ENCODE measurements around the gene SLC39A10. TPM values are rescaled to one million over a fixed set of nuclear protein-coding genes. Genes with fewer than 3 reads are reported as not detected.
"Not testable (repeated sequence)": the region's sequence is repeated elsewhere in the genome, so short reads cannot be mapped to it uniquely, and the experiment has no call there.

SLC39A10 gene
- total RNA-seq, 3 donors from 2014 or later: 15.3 to 22.6 (median 18.6) TPM

GRCh38 chr2:195659982-195660890, 3.2 kb downstream of the SLC39A10 start:
- H3K9me3 ChIP-seq: no peaks in the 10 kb centered on the region
- no peaks in the 10 kb centered on the region for H3K36me3 ChIP-seq (ENCODE audit: low read depth)
- peaks cover 36% of the 10 kb centered on the region for H3K4me1 ChIP-seq (ENCODE audit: low read depth)
- intact Hi-C loops (cut with DNase I, micrococcal nuclease): loop anchor here in 1 of 2 donors (2.0 to 5.0 kb wide), 3 partner anchors 83 to 407 kb away; partner anchors contain the start of gene DNAH7
- no peak overlapping the region for H3K4me3 ChIP-seq
- peak; percentile 58 for TF ChIP-seq CTCF (IDR thresholded peaks at IDR 0.05)
- ATAC-seq (no peak), DNase-seq (peak in 2 of 3 donors; percentile 50 to 98)

- Histone ChIP-seq H3K9me3 (no peaks in the 10 kb centered on the region), H3K4me1 (ENCODE audit: low read depth) (peaks cover 31% of the 10 kb centered on the region), H3K4me3 (no peak overlapping the region), H3K36me3 (ENCODE audit: low read depth) (no peaks in the 10 kb centered on the region)
- DNase-seq (no peak), ATAC-seq (no peak)
- intact Hi-C loops (cut with DNase I, micrococcal nuclease): loop anchor here in 1 of 2 donors (5.0 kb wide), 1 partner anchor 405 kb away; the partner anchor contains the start of gene DNAH7
- TF ChIP-seq CTCF (IDR thresholded peaks at IDR 0.05): no peak
Observed at GRCh38 chr2:195662138-195662537, 5.1 kb downstream of the SLC39A10 start.

GRCh38 chr2:195663007-195663406, 6.0 kb downstream of the SLC39A10 start:
- TF ChIP-seq CTCF (IDR thresholded peaks at IDR 0.05): no peak
- Histone ChIP-seq H3K9me3 (no peaks in the 10 kb centered on the region), H3K4me3 (no peak overlapping the region), H3K4me1 (ENCODE audit: low read depth) (peaks cover 39% of the 10 kb centered on the region), H3K36me3 (ENCODE audit: low read depth) (no peaks in the 10 kb centered on the region)
- intact Hi-C loops (cut with DNase I, micrococcal nuclease): loop anchor here in 1 of 2 donors (5.0 kb wide), 1 partner anchor 404 kb away; the partner anchor contains the start of gene DNAH7
- peak; percentile 74 for ATAC-seq
- DNase-seq: no peak

DNA sequence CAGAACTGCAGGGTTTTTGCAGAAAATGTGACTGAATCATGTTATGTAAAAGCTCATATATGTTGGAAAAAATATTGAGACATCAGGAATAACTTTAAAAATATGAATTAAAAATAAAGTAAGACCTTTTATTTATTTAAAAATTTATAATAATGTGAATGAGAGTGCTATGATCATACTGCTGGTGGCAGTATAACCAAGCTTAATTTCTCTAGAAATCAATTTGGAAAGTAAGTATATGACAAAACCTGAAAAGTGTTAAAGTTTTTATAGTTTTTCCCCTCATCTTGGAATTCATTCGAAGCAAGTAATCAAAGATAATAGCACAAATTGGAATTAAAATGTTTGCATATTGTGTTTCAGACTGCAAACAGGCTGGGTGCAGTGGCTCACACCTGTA, 7.5 kb downstream of the SLC39A10 start:
- DNase-seq (no peak), ATAC-seq (no peak)
- Histone ChIP-seq H3K4me3 (no peak overlapping the region), H3K9me3 (no peaks in the 10 kb centered on the region), H3K36me3 (ENCODE audit: low read depth) (no peaks in the 10 kb centered on the region), H3K4me1 (ENCODE audit: low read depth) (peaks cover 29% of the 10 kb centered on the region)
- TF ChIP-seq CTCF (IDR thresholded peaks at IDR 0.05): no peak
- intact Hi-C loops (cut with DNase I, micrococcal nuclease): loop anchor here in 1 of 2 donors (5.0 kb wide), 1 partner anchor 403 kb away; the partner anchor contains the start of gene DNAH7

DNA sequence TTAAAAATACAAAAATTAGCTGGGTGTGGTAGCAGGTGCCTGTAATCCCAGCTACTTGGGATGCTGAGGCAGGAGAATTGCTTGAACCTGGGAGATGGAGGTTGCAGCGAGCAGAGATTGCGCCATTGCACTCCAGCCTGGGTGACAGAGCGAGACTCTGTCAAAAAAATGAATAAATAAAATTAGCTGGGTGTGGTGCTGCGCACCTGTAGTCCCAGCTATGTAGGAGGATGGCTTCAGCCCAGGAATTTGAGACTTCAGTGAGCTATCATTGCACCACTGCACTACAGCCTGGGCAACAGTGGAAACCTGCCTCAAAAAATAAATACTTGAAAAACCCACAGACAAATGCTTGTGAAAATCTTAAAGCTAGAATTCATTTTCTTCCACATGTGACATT, 8.1 kb downstream of the SLC39A10 start:
- ATAC-seq; intact Hi-C loops (cut with DNase I, micrococcal nuclease): not testable (repeated sequence)

GRCh38 chr2:195666113-195666712, 9.2 kb downstream of the SLC39A10 start:
- ATAC-seq: no peak
- Histone ChIP-seq H3K4me3 (no peak overlapping the region), H3K36me3 (ENCODE audit: low read depth) (no peaks in the 10 kb centered on the region), H3K9me3 (no peaks in the 10 kb centered on the region), H3K4me1 (ENCODE audit: low read depth) (peaks cover 18% of the 10 kb centered on the region)
- no peak for TF ChIP-seq CTCF (IDR thresholded peaks at IDR 0.05)
- DNase-seq: no peak
- intact Hi-C loops (cut with DNase I, micrococcal nuclease): no loop called here

More for the DNA sequence above, 8.1 kb downstream of the SLC39A10 start:
- not testable (repeated sequence) for H3K36me3 ChIP-seq (ENCODE audit: low read depth); DNase-seq; H3K9me3 ChIP-seq; H3K4me3 ChIP-seq
- H3K4me1 ChIP-seq (ENCODE audit: low read depth): peaks cover 23% of the 10 kb centered on the region

Measured in mucosa of descending colon (tissue), 3 donors.